Measurements from ENCODE around the gene SV2C.

DNA sequence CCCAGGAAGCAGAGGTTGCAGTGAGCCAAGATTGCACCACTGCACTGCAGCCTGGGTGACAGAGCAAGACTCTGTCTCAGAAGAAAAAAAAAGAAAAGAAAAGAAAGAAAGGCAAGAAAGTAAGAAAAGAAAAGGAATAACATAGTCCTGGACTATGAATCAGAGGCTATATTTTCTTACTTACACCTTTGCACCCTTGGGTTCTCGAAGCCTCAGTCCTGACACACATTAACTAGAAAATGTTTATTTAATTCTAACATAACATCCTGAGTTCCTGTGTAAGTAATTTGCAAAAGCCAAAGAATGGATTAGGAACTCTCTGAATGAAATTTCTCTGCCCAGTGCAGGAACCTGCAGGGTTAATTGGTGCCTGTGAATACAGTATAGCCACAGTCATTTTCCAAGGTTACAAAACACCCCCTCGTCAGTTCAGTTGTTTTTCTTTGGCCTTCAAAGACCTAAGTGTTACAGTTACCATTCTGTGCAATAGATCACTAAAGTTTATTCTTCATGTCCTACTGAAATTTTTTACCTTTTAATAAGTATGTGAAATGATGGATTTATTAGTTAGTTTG is 147.6 kb downstream of the SV2C start:
- TF ChIP-seq, protein P1, sequence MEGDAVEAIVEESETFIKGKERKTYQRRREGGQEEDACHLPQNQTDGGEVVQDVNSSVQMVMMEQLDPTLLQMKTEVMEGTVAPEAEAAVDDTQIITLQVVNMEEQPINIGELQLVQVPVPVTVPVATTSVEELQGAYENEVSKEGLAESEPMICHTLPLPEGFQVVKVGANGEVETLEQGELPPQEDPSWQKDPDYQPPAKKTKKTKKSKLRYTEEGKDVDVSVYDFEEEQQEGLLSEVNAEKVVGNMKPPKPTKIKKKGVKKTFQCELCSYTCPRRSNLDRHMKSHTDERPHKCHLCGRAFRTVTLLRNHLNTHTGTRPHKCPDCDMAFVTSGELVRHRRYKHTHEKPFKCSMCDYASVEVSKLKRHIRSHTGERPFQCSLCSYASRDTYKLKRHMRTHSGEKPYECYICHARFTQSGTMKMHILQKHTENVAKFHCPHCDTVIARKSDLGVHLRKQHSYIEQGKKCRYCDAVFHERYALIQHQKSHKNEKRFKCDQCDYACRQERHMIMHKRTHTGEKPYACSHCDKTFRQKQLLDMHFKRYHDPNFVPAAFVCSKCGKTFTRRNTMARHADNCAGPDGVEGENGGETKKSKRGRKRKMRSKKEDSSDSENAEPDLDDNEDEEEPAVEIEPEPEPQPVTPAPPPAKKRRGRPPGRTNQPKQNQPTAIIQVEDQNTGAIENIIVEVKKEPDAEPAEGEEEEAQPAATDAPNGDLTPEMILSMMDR (IDR thresholded peaks at IDR 0.05): no peak
- no peak for TF ChIP-seq POLR2A (IDR thresholded peaks at IDR 0.05)
